T-helper 1 cell treated with Interleukin-12 subunit alpha and Interleukin-12 subunit beta and Interleukin-4 antibody, amounts not matched to agents 30 μg/mL and 1 μg/mL, for 36 hours (primary cell): ENCODE results near the gene RXFP4.
"Not testable (repeated sequence)": the region's sequence is repeated elsewhere in the genome, so short reads cannot be mapped to it uniquely, and the experiment has no call there.

Source experiments
- H3K27ac Mint-ChIP-seq: one replicate; pipeline ENCODE4 v1.8.0; 2021; ENCODE audit warnings: mild to moderate bottlenecking, mixed read lengths
- H3K27me3 Mint-ChIP-seq: one replicate; pipeline ENCODE4 v1.8.0; 2021; ENCODE audit warnings: low read depth, mixed read lengths
- H3K36me3 Mint-ChIP-seq: one replicate; pipeline ENCODE4 v1.8.0; 2021; ENCODE audit warnings: low read depth, mixed read lengths
- H3K4me1 Mint-ChIP-seq: one replicate; pipeline ENCODE4 v1.8.0; 2021; ENCODE audit warnings: low read depth, mixed read lengths
- H3K4me3 Mint-ChIP-seq: one replicate; pipeline ENCODE4 v1.8.0; 2021; ENCODE audit warnings: mild to moderate bottlenecking, moderate library complexity, mixed read lengths
- H3K9me3 Mint-ChIP-seq: one replicate; pipeline ENCODE4 v1.8.0; 2021; ENCODE audit warnings: mixed read lengths

Gene RXFP4

DNA sequence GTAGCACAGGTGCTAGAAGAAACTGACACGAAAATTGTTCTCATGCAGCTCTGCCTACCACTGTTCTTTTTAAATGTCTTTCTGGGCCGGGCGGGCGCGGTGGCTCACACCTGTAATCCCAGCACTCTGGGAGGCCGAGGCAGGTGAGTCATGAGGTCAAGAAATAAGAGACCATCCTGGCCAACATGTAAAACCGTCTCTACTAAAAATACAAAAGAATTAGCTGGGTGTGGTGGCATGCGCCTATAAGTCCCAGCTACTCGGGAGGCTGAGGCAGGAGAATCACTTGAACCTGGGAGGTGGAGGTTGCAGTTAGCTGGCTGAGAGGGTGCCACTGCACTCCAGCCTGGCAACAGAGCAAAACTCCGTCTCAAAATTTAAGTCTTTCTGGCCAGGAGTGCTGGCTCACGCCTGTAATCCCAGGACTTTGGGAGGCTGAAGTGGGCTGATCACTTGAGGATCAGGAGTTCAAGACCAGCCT is 29.3 kb upstream of the RXFP4 start:
- H3K4me1 Mint-ChIP-seq: peaks cover 32% of the 10 kb centered on the region

DNA sequence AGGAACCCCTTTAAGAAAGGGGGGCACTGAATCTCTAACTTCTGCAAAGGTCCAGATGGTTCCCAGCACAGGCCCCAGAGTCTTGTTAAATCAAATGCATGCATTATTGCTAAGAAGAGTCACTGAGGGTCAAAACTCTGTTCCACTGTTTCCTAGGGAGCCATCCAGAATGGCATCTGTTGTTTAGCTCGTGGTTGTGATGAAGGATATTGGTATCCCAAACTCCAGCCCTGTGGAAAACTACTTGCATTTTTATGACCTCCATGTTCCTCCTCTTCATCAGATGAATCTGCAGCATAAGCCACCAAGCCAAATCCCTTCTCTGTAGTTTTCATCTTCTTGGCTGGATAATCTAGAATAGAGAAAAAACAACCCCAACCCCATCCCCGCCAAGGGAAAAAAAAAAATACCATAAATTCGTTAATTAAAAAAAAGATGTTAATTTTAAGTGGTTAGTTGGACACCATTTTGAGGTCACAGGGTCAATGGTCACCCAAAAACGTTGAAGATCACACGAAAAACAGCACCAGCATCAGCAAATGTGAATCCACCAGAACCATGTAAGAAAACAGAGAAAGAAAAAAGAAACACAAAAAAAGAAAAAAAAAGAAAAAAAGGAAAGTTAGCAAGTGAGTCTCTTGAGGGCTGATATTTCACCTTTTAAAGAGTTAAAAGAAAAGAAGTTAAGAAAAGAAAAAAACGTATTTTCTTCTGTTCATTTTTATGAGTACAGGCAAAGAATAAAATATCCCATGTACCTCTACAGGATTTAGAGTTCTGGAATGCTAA is 27.3 kb upstream of the RXFP4 start:
- Mint-ChIP-seq H3K27me3 (no peaks in the 10 kb centered on the region), H3K4me1 (peaks cover 34% of the 10 kb centered on the region), H3K4me3 (no peak overlapping the region), H3K36me3 (peaks cover 44% of the 10 kb centered on the region), H3K27ac (no peak overlapping the region), H3K9me3 (no peaks in the 10 kb centered on the region)

More for the DNA sequence above, 29.3 kb upstream of the RXFP4 start:
- H3K36me3 Mint-ChIP-seq: peaks cover 31% of the 10 kb centered on the region
- no peaks in the 10 kb centered on the region for H3K9me3 Mint-ChIP-seq
- peak overlapping the region; percentile 99 for H3K4me3 Mint-ChIP-seq
- peak overlapping the region; percentile 98 for H3K27ac Mint-ChIP-seq
- H3K27me3 Mint-ChIP-seq: no peaks in the 10 kb centered on the region

DNA sequence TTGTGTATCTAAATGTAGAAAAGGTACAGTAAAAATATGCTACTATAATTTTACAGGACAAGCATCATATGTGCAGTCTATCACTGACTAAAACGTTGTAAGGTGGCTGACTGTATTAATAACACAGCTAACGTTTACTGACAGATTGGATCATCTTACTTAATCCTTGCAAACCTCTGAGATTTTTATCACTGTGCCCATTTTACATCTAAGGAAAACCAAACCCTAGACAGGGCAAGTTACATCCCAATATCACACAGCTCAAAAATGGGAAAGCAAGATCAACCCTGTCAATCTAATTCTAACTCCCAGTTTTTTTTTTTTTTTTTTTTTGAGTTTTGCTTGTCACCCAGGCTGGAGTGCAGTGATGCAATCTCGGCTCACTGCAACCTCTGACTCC is 22.8 kb upstream of the RXFP4 start:
- peaks cover 16% of the 10 kb centered on the region for H3K4me1 Mint-ChIP-seq
- H3K4me3 Mint-ChIP-seq: no peak overlapping the region
- peaks cover 59% of the 10 kb centered on the region for H3K36me3 Mint-ChIP-seq
- no peak overlapping the region for H3K27ac Mint-ChIP-seq
- H3K9me3 Mint-ChIP-seq: no peaks in the 10 kb centered on the region
- no peaks in the 10 kb centered on the region for H3K27me3 Mint-ChIP-seq

- Mint-ChIP-seq H3K4me1 (peaks cover 16% of the 10 kb centered on the region), H3K36me3 (peaks cover 53% of the 10 kb centered on the region), H3K27me3 (no peaks in the 10 kb centered on the region), H3K27ac (no peak overlapping the region), H3K4me3 (no peak overlapping the region), H3K9me3 (no peaks in the 10 kb centered on the region)
Measured at GRCh38 chr1:155919801-155920200, 21.6 kb upstream of the RXFP4 start.

DNA sequence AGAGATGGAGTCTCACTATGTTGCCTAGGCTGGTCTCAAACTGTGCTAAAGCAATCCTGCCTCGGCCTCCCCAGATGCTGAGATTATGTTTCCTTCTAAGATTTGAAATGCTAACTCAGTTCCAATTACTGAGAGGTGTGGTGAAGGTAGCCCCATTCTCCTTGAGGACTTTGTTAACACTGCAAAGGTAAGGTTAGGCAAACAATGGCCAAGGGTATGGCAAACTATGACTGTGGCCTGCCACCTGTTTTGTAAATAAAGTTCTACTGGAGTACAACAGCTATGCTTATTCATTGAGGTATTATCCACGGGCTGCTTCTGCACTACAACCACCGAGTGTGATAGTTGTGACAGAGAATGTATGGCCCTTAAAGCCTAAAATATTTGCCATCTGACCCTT is 20.7 kb upstream of the RXFP4 start:
- peaks cover 55% of the 10 kb centered on the region for H3K36me3 Mint-ChIP-seq
- no peaks in the 10 kb centered on the region for H3K9me3 Mint-ChIP-seq
- H3K4me3 Mint-ChIP-seq: no peak overlapping the region
- no peak overlapping the region for H3K27ac Mint-ChIP-seq
- peaks cover 16% of the 10 kb centered on the region for H3K4me1 Mint-ChIP-seq
- no peaks in the 10 kb centered on the region for H3K27me3 Mint-ChIP-seq

DNA sequence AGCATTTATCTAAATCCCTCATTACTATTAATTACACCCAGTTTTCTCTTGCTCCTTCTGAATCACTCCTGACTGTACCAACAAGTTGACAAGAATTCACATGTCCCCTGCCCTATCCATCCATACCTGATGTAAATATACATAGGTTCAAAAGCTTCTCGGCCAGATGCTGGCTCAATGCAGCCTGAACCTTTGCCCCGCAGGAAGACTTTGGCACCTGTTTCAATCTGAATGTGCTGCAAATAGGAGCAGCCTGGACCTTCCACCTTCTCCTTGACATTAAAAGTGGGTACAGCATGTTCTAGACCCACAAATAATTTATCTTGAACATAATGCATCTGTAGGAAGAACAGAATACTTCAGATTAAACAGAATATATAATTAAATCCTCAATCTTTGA is 15.9 kb upstream of the RXFP4 start:
- peaks cover 55% of the 10 kb centered on the region for H3K36me3 Mint-ChIP-seq

DNA sequence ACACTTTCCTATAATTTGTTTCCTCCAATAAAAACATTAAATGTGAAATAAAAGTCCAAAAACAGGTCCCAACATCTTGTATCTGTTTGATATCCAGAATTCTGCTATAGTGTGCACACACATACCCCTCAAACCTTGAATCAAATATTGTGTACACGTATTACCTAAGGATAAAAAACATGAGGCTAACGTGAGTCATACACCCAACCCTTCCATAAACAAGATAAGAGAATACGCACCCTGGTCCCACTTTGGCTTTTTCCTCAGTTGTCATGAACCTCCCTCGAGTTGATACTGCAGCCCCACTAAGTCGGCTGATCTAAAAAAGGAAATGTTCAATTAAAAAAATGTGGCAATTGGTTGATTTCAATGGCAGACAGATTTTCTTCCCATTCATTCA is 12.4 kb upstream of the RXFP4 start:
- Mint-ChIP-seq H3K27me3 (no peaks in the 10 kb centered on the region), H3K4me3 (no peak overlapping the region), H3K27ac (no peak overlapping the region), H3K9me3 (no peaks in the 10 kb centered on the region), H3K4me1 (peaks cover 31% of the 10 kb centered on the region), H3K36me3 (peaks cover 46% of the 10 kb centered on the region)

More for the DNA sequence above, 15.9 kb upstream of the RXFP4 start:
- Mint-ChIP-seq H3K9me3 (no peaks in the 10 kb centered on the region), H3K27me3 (no peaks in the 10 kb centered on the region), H3K4me1 (peaks cover 21% of the 10 kb centered on the region), H3K27ac (no peak overlapping the region), H3K4me3 (no peak overlapping the region)

DNA sequence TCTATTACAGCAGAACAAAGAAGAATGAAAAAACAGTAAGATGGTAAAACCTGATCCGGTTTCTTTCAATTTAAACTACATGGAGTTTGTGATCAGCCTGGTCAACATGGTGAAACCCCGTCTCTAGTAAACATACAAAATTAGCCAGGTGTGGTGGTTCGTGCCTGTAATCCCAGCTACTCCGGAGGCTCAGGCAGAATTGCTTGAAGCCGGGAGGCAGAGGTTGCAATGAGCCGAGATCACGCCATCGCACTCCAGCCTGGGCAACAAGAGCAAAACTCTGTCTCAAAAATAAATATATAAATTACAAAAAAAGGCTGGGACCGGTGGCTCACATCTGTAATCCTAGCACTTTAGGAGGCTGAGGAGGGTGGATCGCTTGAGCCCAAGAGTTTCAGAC is 10.7 kb upstream of the RXFP4 start:
- Mint-ChIP-seq H3K4me1 (peaks cover 31% of the 10 kb centered on the region), H3K36me3 (peaks cover 42% of the 10 kb centered on the region), H3K27ac (peak overlapping the region; percentile 31), H3K4me3 (peak overlapping the region; percentile 77)
- H3K27me3 Mint-ChIP-seq, H3K9me3 Mint-ChIP-seq: not testable (repeated sequence)

- Mint-ChIP-seq H3K4me1 (peaks cover 33% of the 10 kb centered on the region), H3K27ac (no peak overlapping the region), H3K27me3 (no peaks in the 10 kb centered on the region), H3K36me3 (peaks cover 36% of the 10 kb centered on the region), H3K4me3 (peak overlapping the region; percentile 77), H3K9me3 (no peaks in the 10 kb centered on the region)
Measured at GRCh38 chr1:155931332-155932038, 10.0 kb upstream of the RXFP4 start.

DNA sequence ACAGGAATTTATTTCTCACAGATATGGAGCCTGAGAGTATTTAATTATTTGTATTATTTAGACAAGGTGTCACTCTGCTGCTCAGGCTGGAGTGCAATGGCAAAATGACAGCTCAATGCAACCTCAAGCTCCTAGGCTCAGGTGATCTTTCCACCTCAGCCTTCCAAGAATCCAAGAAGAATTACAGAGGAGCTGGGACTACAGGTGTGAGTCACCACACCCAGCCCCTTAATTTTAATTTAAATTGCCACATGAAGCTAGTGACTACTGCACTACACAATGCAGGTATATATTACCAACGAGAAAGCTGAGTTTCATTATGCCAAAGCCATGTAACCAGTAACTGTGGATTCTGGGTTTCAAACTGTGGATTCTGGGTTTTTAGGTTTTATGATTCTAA is 9.4 kb upstream of the RXFP4 start:
- Mint-ChIP-seq H3K27me3 (no peaks in the 10 kb centered on the region), H3K36me3 (peaks cover 30% of the 10 kb centered on the region), H3K9me3 (no peaks in the 10 kb centered on the region), H3K4me3 (peak overlapping the region; percentile 53), H3K4me1 (peaks cover 31% of the 10 kb centered on the region), H3K27ac (no peak overlapping the region)

DNA sequence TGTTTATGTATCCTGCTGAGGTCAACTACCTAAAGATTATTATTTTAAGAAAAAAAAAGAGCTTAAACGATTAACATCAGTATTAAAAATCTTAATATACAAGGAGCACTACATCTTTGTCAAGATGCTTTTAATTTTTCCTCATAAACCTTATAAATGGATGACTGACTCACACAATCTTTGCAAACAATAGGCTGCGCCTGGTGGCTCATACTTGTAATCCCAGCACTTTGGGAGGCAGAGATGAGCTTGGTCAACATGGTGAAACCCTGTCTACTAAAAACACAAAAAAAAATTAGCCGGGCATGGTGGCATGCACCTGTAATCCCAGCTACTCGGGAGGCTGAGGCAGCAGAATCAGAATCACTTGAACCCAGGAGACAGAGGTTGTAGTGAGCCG is 9.0 kb upstream of the RXFP4 start:
- Mint-ChIP-seq H3K4me3 (peak overlapping the region; percentile 53), H3K27ac (no peak overlapping the region), H3K36me3 (peaks cover 27% of the 10 kb centered on the region), H3K9me3 (no peaks in the 10 kb centered on the region), H3K27me3 (no peaks in the 10 kb centered on the region), H3K4me1 (peaks cover 31% of the 10 kb centered on the region)

- H3K4me3 Mint-ChIP-seq: no peak overlapping the region
- H3K36me3 Mint-ChIP-seq: peaks cover 23% of the 10 kb centered on the region
- H3K4me1 Mint-ChIP-seq: peaks cover 37% of the 10 kb centered on the region
- no peaks in the 10 kb centered on the region for H3K27me3 Mint-ChIP-seq
- no peak overlapping the region for H3K27ac Mint-ChIP-seq
- H3K9me3 Mint-ChIP-seq: no peaks in the 10 kb centered on the region
Measured at GRCh38 chr1:155933591-155934096, 7.8 kb upstream of the RXFP4 start.

GRCh38 chr1:155934097-155934935 is 7.1 kb upstream of the RXFP4 start, which contains the start of gene KHDC4:
Gene KHDC4, minus strand, starts transcription at chr1:155934413. Its CDS starts 40 bp downstream, at chr1:155934373.
- H3K9me3 Mint-ChIP-seq: no peaks in the 10 kb centered on the region
- peaks cover 18% of the 10 kb centered on the region for H3K36me3 Mint-ChIP-seq
- peaks cover 32% of the 10 kb centered on the region for H3K4me1 Mint-ChIP-seq
- H3K27me3 Mint-ChIP-seq: no peaks in the 10 kb centered on the region
- no peak within 1 kb of the TSS for H3K27ac Mint-ChIP-seq
- peak within 1 kb of the TSS; percentile 51 for H3K4me3 Mint-ChIP-seq

DNA sequence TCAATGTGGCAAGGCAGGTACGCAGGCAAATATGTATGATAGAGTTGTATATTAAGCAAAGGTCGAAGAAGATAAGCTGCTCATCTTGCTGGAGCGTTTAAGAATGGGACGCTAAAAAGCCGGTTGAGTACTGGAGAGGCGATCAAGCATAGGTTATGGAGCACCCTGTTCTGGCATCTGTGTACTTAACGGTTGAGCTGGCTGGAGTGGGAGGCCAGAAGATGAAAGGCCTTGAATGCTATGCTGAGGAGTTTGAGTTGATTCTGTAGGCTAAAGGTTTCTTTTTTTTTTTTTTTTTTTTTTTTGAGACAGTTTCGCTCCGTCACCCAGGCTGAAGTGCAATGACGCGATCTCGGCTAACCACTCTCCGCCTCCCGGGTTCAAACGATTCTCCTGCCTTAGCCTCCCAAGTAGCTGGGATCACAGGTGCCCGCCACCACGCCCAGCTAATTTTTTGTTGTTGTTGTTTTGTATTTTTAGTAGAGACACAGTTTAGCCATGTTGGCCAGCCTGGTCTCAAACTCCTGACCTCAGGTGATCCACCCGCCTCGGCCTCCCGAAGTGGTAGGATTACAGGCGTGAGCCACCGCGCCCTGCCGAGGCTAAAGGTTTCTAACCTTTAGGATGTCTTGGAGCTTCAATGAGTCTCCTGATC is 6.4 kb upstream of the RXFP4 start:
- no peak overlapping the region for H3K27ac Mint-ChIP-seq
- H3K27me3 Mint-ChIP-seq: no peaks in the 10 kb centered on the region
- H3K36me3 Mint-ChIP-seq: peaks cover 14% of the 10 kb centered on the region
- peaks cover 29% of the 10 kb centered on the region for H3K4me1 Mint-ChIP-seq
- H3K4me3 Mint-ChIP-seq: peak overlapping the region; percentile 51
- H3K9me3 Mint-ChIP-seq: no peaks in the 10 kb centered on the region
